Ovary (tissue), 9 donors: Measurements from ENCODE around the gene RBM15B. TPM values are rescaled to one million over a fixed set of nuclear protein-coding genes. Genes with fewer than 3 reads are reported as not detected.

Source experiments
- DNase-seq, 5 donors: peaks; one replicate each; pipeline ENCODE4 v3.0.0-alpha.2; 2019 to 2020
- H3K27ac ChIP-seq, 2 donors: fragments of 200-600 bp; one replicate each; pipeline versions ENCODE4 v1.5.1 to v1.8.0; 2019 to 2022
- H3K27me3 ChIP-seq: fragments of 200-600 bp; one replicate; pipeline ENCODE4 v1.8.0; 2022
- H3K36me3 ChIP-seq: fragments of 200-600 bp; sonication (generic); one replicate; pipeline ENCODE4 v1.5.1; 2019
- H3K4me1 ChIP-seq: one replicate; pipeline ENCODE4 v1.8.1; 2013; ENCODE audit warnings: mild to moderate bottlenecking, moderate library complexity; ENCODE audit not compliant: insufficient read depth
- H3K4me3 ChIP-seq: fragments of 200-600 bp; sonication (generic); one replicate; pipeline ENCODE4 v1.5.1; 2017
- H3K9me3 ChIP-seq, 2 donors: fragments of 200-600 bp in 1 of 2; sonication (generic) in 1 of 2; one replicate each; pipeline versions ENCODE4 v1.5.1 to v1.8.1; 2013 to 2019; ENCODE audit warnings: mild to moderate bottlenecking in 1 of 2, moderate library complexity in 1 of 2
- CTCF ChIP-seq, 3 donors: fragments of 450-650 bp in 2 of 3; fragments of 200-600 bp in 1 of 3; IDR thresholded peaks; one replicate each; pipeline versions ENCODE4 v1.5.1 to v1.8.0; 2016 to 2022; ENCODE audit warnings: antibody characterized with exemption in 3 of 3, mild to moderate bottlenecking in 1 of 3
- EP300 ChIP-seq: sonication (generic); formaldehyde crosslinking; IDR thresholded peaks from one replicate; pipeline ENCODE4 v1.6.1; 2017; ENCODE audit warnings: antibody characterized with exemption
- POLR2A ChIP-seq: fragments of 450-650 bp; IDR thresholded peaks from one replicate; pipeline ENCODE4 v1.6.1; 2017; ENCODE audit warnings: antibody characterized with exemption, mild to moderate bottlenecking, moderate library complexity
- WGBS, 3 donors: extraction: QIAGEN DNeasy Blood & Tissue Kit in 1 of 3; methylation state at CpG; one replicate each; pipeline versions ENCODE4 v1.1.5 to v1.1.7; 2013 to 2017; 5-methylcytosine and 5-hydroxymethylcytosine counted together
- intact Hi-C, 4 donors: fragments of 100-400 bp; cut with DNase I; formaldehyde crosslinking; loops; one replicate each; pipeline versions ENCODE4 v1.11.0 to v1.15.1; 2022 to 2023
- polyA plus RNA-seq, 2 donors: library from polyadenylated mRNA; stranded (reverse); fragments of 200-250 nt in 1 of 2; fragments of 350-450 nt in 1 of 2; fragmentation: Illumina TruSeq in 1 of 2; extraction: RNeasy Lipid Tissue Mini Kit (QIAGEN cat#74804) in 1 of 2; gene quantifications; one replicate each; pipeline ENCODE4 v1.2.3, GENCODE V29; 2013 to 2014
- total RNA-seq, 7 donors: library from RNA; depleted of rRNA in 2 of 7; stranded (reverse); fragments of >200 nt in 2 of 7; fragmentation: NEBNext Ultra II Directional in 3 of 7; extraction: Animal tissue kit (Norgen Biotek cat#: 25700) in 3 of 7; gene quantifications; one replicate each; pipeline versions ENCODE4 v1.1.0 to v1.2.4, GENCODE V29; 2016 to 2023
- donor health status: DM: no; HTN: no; CAD: no; lungs with moderate emphysema.
- donor health status: DM: no; HTN: no; CAD: no.
- donor health status: Bipolar disorder and iron deficiency.
- donor health status: DM: yes; HTN: yes; CAD: no.
- donor health status: DM: no; HTN: no; CAD: no.
- donor health status: DM: yes; HTN: yes; CAD: no.

RBM15B gene
- total and polyA plus RNA-seq, 9 donors: 16.1 to 40.2 (median 27.6) TPM

- H3K9me3 ChIP-seq: no peaks in the 10 kb centered on the region
- WGBS, 3 donors: 94 to 100% (median 96%) methylated on average over 2 of the region's 2 CpGs
- no peak overlapping the region for H3K27ac ChIP-seq
- H3K4me3 ChIP-seq: no peak overlapping the region
- no peaks in the 10 kb centered on the region for H3K27me3 ChIP-seq
- TF ChIP-seq CTCF (IDR thresholded peaks at IDR 0.05) (no peak), EP300 (no peak), POLR2A (no peak)
- intact Hi-C loops: no loop called here
- DNase-seq: no peak
- H3K4me1 ChIP-seq: no peaks in the 10 kb centered on the region
- no peaks in the 10 kb centered on the region for H3K36me3 ChIP-seq
These were observed 16.9 kb downstream of the RBM15B start for GRCh38 chr3:51408021-51408420.

- Histone ChIP-seq H3K27me3 (no peaks in the 10 kb centered on the region), H3K4me3 (no peak overlapping the region), H3K9me3 (no peaks in the 10 kb centered on the region), H3K27ac (no peak overlapping the region), H3K36me3 (no peaks in the 10 kb centered on the region), H3K4me1 (no peaks in the 10 kb centered on the region)
- intact Hi-C loops: no loop called here
- TF ChIP-seq EP300 (no peak), CTCF (IDR thresholded peaks at IDR 0.05) (no peak), POLR2A (no peak)
- WGBS, 3 donors: 54 to 63% (median 60%) methylated on average over 2 of the region's 2 CpGs
- DNase-seq: no peak
These were observed 17.7 kb downstream of the RBM15B start for GRCh38 chr3:51408813-51409212.

- 97 to 99% (median 98%) methylated on average over 3 of the region's 3 CpGs for whole genome bisulfite sequencing, 3 donors
- intact Hi-C loops: no loop called here
- H3K9me3 ChIP-seq: no peaks in the 10 kb centered on the region
- TF ChIP-seq POLR2A (no peak), EP300 (no peak), CTCF (IDR thresholded peaks at IDR 0.05) (no peak)
- no peak for DNase-seq
- H3K27me3 ChIP-seq: no peaks in the 10 kb centered on the region
- no peaks in the 10 kb centered on the region for H3K4me1 ChIP-seq
- H3K36me3 ChIP-seq: no peaks in the 10 kb centered on the region
- no peak overlapping the region for H3K4me3 ChIP-seq
- no peak overlapping the region for H3K27ac ChIP-seq
These were observed 31.1 kb downstream of the RBM15B start for GRCh38 chr3:51422211-51422610.

- no peak for DNase-seq
- no peak for TF ChIP-seq EP300
- TF ChIP-seq POLR2A: no peak
- no peak for TF ChIP-seq CTCF (IDR thresholded peaks at IDR 0.05)
- Histone ChIP-seq H3K4me1 (no peaks in the 10 kb centered on the region), H3K27me3 (no peaks in the 10 kb centered on the region), H3K4me3 (no peak overlapping the region), H3K36me3 (no peaks in the 10 kb centered on the region), H3K9me3 (no peaks in the 10 kb centered on the region), H3K27ac (no peak overlapping the region)
- 83 to 91% (median 87%) methylated on average over 4 of the region's 4 CpGs for WGBS, 3 donors
- intact Hi-C loops: no loop called here
These were observed 35.8 kb downstream of the RBM15B start for GRCh38 chr3:51426921-51427320.

- no peak overlapping the region for H3K4me3 ChIP-seq
- no peak overlapping the region for H3K27ac ChIP-seq
- WGBS, 3 donors: 92 to 94% (median 94%) methylated on average over 3 of the region's 3 CpGs
- no peaks in the 10 kb centered on the region for H3K9me3 ChIP-seq
- intact Hi-C loops: no loop called here
- H3K4me1 ChIP-seq: no peaks in the 10 kb centered on the region
- TF ChIP-seq EP300: no peak
- no peak for TF ChIP-seq POLR2A
- no peak for TF ChIP-seq CTCF (IDR thresholded peaks at IDR 0.05)
- H3K27me3 ChIP-seq: no peaks in the 10 kb centered on the region
- DNase-seq: no peak
- H3K36me3 ChIP-seq: no peaks in the 10 kb centered on the region
These were observed 38.1 kb downstream of the RBM15B start for GRCh38 chr3:51429138-51429537.
